ENCODE data around the gene KDM2B.
"Not testable (repeated sequence)": the region's sequence is repeated elsewhere in the genome, so short reads cannot be mapped to it uniquely, and the experiment has no call there.

The KDM2B gene

DNA sequence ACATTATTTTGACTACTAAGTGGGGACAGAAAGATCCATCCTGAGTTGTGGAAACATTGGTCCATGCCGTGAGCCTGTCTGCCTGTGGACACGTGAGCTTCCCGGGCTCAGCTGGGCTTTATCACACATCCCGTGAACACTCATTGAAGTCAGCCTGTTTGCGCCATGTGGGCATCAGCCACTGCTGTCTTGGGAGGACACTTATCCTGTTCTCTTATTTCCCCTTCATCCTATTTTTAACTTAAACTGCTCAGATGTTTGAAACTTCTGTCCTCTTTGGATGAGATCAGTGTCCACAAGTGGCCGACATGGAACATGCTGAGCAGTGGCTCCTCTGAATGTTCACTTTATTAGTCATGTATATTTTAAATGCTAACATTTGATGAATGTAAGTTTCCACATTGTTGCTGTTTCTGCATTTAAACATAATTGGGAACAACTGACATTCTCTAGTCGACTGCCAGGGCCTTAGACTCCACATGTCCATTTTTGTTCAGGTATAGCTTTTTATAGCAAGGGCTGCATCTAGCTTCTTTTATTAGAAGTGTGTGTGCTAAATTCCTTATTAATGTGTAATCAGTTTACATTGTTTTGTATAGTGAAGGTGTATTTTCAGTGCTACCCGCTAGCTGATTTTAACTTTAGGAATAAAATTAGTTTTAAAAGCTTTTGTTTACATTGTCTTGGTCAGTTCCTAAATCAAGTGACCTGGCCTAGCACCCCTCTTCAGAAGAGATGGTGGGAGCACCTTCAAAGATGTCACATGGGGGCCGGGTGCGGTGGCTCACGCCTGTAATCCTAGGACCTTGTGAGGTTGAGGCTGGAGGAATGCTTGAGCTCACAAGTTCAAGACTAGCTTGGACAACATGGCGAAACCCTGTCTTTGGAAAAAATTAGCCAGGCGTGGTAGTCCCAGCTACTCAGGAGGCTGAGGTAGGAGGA is 156.9 kb downstream of the KDM2B start:
- DNase-seq: no peak

DNA sequence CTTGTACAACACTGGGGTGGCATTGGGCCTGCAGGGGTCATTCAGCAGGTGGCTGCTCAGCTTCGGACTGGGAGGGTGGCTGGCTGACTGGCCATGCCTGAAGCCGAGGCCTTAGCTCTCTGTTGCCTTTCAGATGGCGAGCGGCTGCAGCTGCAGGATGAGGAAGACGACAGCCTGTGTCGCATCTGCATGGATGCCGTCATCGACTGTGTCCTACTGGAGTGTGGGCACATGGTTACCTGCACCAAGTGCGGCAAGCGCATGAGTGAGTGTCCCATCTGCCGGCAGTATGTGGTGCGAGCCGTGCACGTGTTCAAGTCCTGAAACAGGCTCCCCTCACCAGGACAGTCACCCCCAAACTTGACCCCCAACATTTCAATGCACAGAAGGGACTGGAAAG is 157.6 kb downstream of the KDM2B start:
- no peak for DNase-seq

DNA sequence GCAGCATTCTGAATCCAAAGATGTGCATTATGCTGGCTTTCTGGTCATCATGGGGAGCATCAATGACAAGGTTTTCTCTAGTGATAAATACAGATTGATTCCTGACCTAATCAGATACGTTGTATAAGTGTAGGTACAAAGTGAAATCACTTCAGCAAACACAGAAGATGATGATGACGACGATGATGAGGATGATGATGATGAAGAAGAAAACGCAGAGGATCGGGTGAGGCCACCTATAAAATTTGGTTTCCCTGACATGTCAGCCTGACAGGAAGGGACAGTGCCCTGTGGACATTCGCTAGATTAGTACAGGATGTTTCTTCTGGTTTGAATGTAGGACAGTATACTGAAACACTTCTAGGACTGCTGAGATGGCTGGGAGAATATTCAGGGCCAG is 160.7 kb downstream of the KDM2B start:
- no peak for DNase-seq

DNA sequence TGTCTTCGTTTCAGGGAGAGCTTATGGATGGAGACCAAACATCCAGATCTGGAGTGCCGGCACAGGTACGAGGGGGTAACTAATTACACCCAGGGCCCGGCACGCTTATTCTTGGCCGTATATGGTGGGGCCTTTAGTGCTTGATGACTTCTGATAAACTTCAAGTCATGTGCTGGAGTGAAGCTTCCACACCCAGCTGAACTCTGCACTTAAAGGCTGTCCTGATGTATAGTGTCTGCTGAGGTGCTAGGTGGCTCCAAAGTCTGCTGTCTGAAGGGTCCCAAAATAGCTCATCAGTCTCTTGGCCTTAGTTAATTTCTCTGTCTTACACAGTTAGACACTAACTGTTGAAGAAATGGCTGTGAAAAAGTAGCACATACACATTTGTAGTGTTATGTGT is 163.0 kb downstream of the KDM2B start:
- no peak for DNase-seq

DNA sequence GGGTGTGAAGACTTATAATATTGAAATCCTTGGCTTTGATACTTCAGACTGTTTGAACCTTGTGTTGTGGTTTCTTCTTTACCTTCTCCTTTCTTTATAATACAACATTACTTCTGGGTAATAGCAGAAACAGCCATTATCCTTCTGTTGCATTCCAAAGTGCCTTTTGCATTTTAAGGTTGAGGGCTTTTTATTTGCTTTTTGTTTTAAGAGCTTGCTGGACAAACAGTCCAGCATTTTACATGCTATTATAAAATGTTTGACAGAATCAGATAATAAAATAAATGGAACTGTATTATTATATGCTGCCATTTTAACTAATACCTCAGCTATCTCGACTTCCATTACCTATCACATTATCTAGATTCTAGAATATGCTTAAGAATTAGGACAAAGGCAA is 166.9 kb downstream of the KDM2B start:
- DNase-seq: no peak

DNA sequence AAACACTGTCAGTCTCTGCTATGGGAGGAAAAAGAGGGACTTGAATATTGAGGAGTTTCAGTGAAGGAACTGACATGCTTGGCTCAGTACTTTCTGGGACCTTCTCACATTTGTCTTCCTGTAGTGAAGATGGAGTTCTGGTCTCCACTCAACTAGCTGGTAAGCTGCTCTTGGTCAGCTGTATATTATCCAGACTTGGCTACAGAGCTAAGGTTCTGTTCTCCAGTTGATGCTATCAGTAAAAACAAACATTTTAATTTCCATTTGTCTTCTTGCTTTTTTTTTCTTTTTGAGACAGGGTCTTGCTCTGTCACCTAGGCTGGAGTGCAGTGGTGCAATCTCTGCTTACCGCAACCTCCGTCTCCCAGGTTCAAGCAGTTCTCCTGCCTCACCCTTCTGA is 175.6 kb downstream of the KDM2B start:
- no peak for DNase-seq

DNA sequence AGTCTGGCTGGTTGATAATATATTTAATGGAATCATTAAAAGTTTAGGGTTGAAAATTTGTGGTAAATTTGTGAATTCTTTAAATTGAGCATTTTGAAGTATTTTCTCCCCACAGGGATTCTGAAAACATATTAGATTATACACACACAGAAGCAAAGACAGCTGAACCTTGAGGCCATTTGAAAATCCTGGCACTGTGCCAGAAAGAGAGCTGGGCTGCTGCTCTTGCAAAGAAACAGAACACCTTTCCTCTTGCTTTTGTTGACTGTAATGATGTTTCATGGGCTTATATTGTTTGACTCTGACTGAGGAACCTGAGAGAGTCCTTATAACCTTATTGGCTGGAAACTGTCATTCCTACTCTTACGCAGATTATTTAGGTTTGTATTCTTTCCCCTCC is 176.1 kb downstream of the KDM2B start:
- peak; percentile 72 for DNase-seq

DNA sequence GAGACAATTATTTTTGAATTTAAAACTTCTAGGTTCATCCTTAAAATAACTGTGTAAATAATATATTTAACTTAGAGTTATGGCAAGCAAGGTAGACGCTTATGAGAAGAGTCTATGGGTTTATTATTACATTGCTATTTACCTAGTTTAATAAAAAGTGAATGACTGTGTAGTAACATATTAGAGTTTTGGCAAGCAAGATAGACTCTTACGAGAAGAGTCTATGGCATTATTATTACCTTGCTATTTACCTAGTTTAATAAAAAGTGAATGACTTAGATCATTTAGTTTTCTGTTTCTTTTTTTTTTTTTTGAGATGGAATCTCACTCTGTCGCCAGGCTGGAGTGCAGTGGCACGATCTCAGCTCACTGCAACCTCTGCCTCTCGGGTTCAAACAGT is 177.1 kb downstream of the KDM2B start:
- no peak for DNase-seq

DNA sequence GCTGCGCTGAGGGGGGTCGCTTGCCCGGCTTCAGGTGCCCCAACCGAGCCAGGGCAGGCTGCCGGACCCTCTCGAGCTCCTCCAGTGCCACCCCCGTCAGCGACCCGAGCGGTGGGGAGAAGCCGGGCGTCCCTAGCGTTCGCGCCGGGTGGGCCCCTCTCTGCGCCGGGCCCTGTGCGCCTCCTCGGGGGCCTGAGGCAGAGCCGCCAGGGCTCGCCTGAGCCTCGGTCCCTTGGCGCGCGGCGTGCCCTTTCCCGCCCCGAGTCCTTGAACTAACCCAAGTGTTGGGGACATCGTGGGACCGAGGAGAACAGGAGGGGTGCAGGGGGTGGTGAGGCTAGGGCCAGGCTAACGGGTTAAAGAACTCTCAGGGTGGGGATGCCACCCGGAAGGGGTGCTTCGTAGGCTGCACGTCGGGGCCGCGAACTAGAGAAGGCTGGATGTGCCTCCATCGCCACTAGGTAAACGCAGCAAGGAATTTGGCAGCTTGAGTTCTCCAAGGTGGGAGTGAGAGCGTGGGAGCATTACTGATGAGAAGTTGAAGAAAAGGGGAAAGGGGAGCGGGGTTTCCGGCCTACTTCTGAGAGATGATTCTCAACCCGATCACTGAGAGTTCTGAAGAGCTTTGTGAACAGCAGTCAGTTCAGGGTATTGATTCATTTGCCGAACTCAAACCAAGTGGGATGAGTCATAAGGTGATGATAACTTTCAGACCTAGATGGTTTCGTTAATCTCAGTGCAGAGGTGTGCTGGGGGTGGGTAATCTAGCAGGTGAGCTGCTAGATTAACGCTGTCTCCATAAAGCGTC is 180.3 kb downstream of the KDM2B start:
- DNase-seq: peak; percentile 75

DNA sequence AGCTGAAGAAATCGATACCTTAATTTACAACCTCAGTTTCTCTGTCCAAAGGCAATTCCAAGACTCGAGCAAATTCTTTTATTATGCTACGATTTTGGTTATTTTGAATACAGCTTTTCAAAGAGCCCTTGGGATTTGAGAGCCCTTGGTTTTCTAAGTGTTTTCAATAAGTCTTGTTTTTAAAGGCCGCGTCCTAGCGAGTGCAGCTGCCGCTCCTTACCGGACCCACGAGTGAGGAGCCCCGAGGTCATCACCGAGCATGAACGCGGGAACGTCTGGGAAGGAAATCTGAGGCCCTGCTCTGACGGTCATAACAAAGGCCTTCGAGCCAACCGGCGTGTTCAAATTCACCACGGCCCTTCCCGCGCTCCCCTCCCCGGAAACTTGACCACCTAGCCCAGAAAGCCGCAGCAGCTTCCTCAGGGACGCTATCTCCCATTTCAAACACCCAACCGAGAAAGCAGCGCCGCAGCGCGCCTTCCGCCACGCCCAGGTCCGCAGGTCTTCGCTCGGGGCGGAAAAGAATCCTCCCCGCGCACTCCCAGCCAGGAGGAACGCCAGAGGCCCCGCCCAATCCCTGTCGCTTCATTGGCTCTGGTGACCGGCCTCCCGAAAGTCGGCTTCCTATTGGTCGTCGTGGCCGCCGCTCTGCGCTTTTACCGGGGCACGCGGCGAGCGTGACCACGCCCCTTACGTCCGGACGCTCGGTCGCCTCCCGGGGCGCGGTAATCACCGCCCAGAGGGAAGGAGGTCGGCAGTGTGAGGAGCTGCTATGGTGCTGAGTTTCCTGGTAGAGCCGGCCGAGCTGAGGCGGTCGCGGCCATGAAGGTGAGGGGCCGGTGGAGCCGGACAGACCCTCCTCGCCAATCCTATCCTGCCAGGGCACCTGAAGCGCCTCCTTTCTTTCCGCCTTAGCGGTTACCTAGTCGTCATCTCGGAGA is 181.2 kb downstream of the KDM2B start, which contains the start of gene RNF34:
Gene RNF34, plus strand, starts transcription at position 728 of the 941 bp plus-strand sequence. Its CDS starts 95 bp downstream, at position 823.
- peak; percentile 99 for DNase-seq

DNA sequence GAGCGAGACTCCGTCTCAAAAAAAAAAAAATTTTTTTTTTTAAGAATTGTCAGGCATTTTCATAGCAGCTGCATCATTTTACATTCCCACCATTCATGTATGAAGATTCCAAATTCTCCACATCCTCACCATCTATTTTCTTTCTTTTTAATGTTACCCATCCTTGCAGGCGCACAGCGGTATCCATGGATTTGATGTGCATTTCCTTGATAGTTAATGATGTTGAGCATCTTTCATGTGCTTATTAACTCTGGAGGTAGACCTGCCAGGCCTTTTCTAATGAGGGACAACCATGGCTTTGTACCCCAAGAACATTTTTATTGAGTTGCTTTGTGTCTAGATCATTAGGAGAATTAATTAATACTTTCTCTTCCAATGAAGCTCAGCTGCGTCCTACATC is 182.5 kb downstream of the KDM2B start:
- no peak for DNase-seq

DNA sequence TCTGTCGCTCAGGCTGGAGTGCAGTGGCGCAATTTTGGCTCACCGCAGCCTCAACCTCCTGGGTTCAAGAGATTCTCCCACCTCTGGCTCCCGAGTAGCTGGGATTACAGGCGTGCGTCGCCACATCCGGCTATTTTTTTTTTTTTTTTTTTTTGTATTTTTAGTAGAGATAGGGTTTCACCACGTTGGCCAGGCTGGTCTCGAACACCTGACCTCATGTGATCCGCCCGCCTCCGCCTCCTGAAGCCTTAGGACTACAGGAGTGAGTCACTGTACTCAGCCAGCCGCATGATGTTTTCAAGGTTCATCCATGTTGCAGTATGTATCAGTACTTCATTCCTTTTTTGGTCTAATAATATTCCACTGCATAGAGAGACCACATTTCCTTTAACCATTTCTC is 183.3 kb downstream of the KDM2B start:
- no peak for DNase-seq

DNA sequence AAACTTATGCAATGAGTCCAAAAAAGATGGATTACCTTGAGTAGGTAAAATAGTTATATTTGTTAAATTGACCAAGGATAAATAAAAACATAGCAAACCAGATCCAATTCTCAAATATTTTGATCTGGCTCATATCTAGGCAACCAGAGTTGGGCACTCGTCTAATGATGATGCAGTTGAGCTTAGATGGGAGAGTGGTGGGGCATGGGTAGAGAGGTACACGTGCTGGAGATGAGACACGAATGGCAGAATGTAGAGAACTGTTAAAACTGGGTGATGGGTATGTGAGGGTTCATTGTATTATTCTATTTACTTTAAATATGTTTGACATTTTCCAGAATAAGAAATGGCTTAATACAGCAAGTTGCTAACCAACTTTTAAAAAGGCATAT is 188.5 kb downstream of the KDM2B start:
- DNase-seq: no peak

DNA sequence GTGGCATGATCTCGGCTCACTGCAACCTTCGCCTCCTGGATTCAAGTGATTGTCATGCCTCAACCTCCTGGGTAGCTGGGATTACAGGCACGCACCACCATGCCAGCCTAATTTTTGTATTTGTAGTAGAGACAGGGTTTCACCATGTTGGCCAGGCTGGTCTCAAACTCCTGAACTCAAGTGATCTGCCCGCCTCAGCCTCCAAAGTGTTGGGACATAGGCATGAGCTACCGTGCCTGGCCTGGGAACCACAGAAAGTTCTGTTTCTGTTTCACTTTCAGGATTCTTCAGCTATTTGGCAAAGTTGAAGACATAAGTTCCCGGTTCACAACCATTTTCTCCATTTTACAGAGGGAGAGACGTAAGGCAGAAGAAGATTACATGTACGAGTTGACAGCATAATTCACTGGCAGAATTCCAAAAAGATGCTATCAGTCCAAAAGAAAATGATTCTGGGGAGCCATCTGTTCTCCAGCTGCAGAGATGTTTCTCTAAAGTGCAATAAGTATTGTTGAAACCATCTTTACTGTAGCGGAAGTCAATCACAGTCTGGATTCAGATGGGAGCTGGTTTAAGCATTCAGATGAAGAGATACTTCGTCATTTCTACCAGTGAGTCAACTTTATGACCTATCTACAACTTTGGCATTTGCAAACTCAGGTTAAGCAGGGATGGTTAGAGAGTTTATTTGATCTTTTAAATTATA is 189.1 kb downstream of the KDM2B start:
- DNase-seq: no peak

DNA sequence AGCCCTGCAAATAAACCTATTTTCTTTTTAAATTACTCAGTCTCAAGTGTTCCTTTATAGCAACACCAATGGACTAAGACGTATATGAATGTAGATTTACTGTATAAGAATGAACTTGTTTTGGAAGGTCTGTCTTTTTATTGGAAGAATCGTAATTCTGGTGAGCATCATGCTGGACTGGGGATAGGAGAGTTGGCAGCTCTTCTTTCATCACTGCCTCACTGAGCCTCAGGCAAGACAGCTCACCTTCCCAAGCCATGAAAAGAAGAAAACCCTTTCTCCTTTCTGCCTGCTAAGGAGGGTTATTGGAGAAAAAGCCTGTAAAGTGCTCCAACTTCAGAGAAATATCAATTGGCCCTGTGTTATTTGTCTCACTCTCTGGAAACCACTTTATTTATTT is 190.0 kb downstream of the KDM2B start:
- DNase-seq: no peak

DNA sequence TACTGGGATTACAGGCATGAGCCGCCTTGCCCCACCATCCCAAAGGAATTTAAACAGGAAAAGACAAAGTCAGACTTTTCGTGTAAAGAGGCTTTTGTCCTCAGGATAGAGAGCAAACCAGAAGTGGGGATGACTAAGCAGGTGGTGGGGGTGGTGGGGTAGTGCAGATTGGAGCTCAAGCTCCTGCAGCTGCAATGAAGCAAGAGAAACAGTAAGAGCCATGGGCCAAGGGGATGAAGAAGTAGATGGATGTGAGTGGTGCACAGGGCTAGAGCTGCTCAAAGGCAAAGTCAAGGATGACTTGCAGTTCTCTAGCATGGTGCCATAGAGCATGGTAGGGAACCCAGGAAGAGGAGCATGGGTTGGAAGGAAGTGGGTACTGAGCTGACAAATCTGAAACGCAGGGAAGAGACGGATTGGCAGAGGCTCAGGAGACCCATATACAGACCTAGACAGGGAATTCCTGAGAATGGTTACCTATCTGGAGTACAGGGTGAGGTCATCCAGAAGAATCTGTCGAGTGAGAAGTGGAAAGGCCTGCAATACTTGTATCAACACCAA is 192.3 kb downstream of the KDM2B start:
- peak; percentile 71 for DNase-seq

DNA sequence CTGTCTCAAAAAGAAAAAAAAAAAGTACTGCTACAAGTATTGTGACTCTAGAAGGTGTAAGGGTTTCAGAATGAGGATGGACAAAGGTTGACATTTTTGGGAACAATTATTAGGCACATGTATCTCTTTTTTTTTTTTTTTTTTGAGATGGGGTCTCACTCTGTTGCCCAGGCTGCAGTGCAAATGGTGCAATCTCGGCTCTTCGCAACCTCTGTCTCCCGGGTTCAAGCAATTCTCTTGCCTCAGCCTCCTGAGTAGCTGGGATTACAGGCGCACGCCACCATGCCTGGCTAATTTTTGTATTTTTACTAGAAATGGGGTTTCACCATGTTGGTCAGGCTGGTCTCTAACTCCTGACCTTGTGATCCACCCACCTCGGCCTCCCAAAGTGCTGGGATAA is 195.9 kb downstream of the KDM2B start:
- not testable (repeated sequence) for DNase-seq

DNA sequence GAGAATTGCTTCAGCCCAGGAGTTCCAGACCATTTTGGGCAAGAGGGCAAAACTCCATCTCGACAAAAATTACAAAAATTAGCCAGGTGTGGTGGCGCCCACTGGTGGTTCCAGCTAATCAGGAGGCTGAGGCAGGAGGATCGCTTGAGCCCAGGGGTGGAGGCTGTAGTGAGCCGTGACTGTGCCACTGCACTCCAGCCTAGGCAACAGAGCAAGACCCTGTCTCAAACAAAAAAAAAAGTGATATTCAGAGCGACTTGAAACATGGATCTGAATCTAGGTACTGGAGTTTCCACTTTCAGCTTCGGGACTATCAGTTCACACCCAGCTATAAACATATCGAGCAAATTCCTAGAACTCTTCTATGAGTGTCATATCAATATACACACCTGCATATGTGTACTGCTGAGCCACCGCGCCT is 197.2 kb downstream of the KDM2B start:
- DNase-seq: no peak

DNA sequence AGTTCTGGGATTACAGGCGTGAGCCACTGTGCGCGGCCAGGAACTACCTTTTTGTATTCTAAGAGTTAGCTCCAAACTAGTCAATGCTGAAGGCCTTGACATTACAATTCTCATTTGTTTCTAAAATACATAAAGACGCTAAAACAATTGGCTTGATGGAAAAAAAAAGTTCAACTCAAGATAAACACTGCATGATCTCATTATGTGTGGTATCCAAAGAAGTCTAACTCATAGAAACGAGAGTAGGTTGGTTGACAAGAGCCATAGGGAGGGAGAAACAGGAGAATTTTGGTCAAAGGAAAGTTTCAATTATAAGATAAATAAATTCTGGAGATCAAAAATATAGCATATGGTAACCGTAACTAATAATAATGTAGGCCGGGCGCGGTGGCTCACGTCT is 200.9 kb downstream of the KDM2B start:
- DNase-seq: no peak

Measured in DMS53 (cell line).